HUES48 (cell line): ENCODE data around the gene GP2.
"Not testable (repeated sequence)": the region's sequence is repeated elsewhere in the genome, so short reads cannot be mapped to it uniquely, and the experiment has no call there.

Source experiments
- H3K27ac ChIP-seq: one replicate; pipeline ENCODE4 v1.7.0; 2013; ENCODE audit warnings: low read depth, low read length, inconsistent platforms
- H3K27me3 ChIP-seq: 2 replicates; pipeline ENCODE4 v1.6.1; 2013; ENCODE audit warnings: mild to moderate bottlenecking, low read length; ENCODE audit not compliant: control insufficient read depth, insufficient read depth
- H3K36me3 ChIP-seq: 2 replicates; pipeline ENCODE4 v1.6.1; 2013; ENCODE audit warnings: low read length; ENCODE audit not compliant: control insufficient read depth, insufficient read depth
- H3K4me1 ChIP-seq: 2 replicates; pipeline ENCODE4 v1.6.1; 2013; ENCODE audit warnings: mild to moderate bottlenecking, low read length; ENCODE audit not compliant: control insufficient read depth, insufficient read depth
- H3K4me3 ChIP-seq: 2 replicates; pipeline ENCODE4 v1.5.1; 2013; ENCODE audit warnings: mild to moderate bottlenecking, low read depth, low read length
- H3K9ac ChIP-seq: 2 replicates; pipeline ENCODE4 v1.6.1; 2013; ENCODE audit warnings: mild to moderate bottlenecking, low read depth, low read length, moderate library complexity
- H3K9me3 ChIP-seq: 2 replicates; pipeline ENCODE4 v1.6.1; 2013; ENCODE audit warnings: low read length; ENCODE audit not compliant: control insufficient read depth, insufficient read depth

Gene GP2

GRCh38 chr16:20326321-20326720 is 992 bp downstream of the GP2 start:
- no peaks in the 10 kb centered on the region for H3K9me3 ChIP-seq
- no peaks in the 10 kb centered on the region for H3K27me3 ChIP-seq
- H3K27ac ChIP-seq, result no peak overlapping the region
- no peaks in the 10 kb centered on the region for H3K36me3 ChIP-seq
- H3K4me3 ChIP-seq, result no peak overlapping the region
- H3K4me1 ChIP-seq, result no peaks in the 10 kb centered on the region
- no peak overlapping the region for H3K9ac ChIP-seq

- no peaks in the 10 kb centered on the region for H3K9me3 ChIP-seq
- H3K4me1 ChIP-seq, result no peaks in the 10 kb centered on the region
- H3K36me3 ChIP-seq, result no peaks in the 10 kb centered on the region
- no peak overlapping the region for H3K27ac ChIP-seq
- no peak overlapping the region for H3K4me3 ChIP-seq
- no peaks in the 10 kb centered on the region for H3K27me3 ChIP-seq
- no peak overlapping the region for H3K9ac ChIP-seq
These were observed 2.3 kb downstream of the GP2 start for GRCh38 chr16:20325005-20325404.

GRCh38 chr16:20323591-20324117 is 3.7 kb downstream of the GP2 start:
- Histone ChIP-seq H3K36me3 (no peaks in the 10 kb centered on the region), H3K9ac (no peak overlapping the region), H3K27me3 (no peaks in the 10 kb centered on the region), H3K9me3 (no peaks in the 10 kb centered on the region), H3K4me1 (no peaks in the 10 kb centered on the region), H3K4me3 (no peak overlapping the region), H3K27ac (no peak overlapping the region)

GRCh38 chr16:20322696-20323095 is 4.6 kb downstream of the GP2 start:
- H3K27ac ChIP-seq, result no peak overlapping the region
- H3K36me3 ChIP-seq, result no peaks in the 10 kb centered on the region
- H3K9me3 ChIP-seq, result no peaks in the 10 kb centered on the region
- H3K9ac ChIP-seq, result no peak overlapping the region
- H3K4me3 ChIP-seq, result no peak overlapping the region
- no peaks in the 10 kb centered on the region for H3K4me1 ChIP-seq
- no peaks in the 10 kb centered on the region for H3K27me3 ChIP-seq

- Histone ChIP-seq H3K4me3 (no peak overlapping the region), H3K27me3 (no peaks in the 10 kb centered on the region), H3K36me3 (no peaks in the 10 kb centered on the region), H3K27ac (no peak overlapping the region), H3K4me1 (no peaks in the 10 kb centered on the region), H3K9ac (no peak overlapping the region), H3K9me3 (no peaks in the 10 kb centered on the region)
These were observed 5.6 kb downstream of the GP2 start for GRCh38 chr16:20321671-20322070.

- H3K36me3 ChIP-seq, H3K9me3 ChIP-seq, H3K27ac ChIP-seq, H3K4me1 ChIP-seq, H3K4me3 ChIP-seq, H3K27me3 ChIP-seq, H3K9ac ChIP-seq: not testable (repeated sequence)
These were observed 6.3 kb downstream of the GP2 start for GRCh38 chr16:20321051-20321450.

- Histone ChIP-seq H3K36me3 (no peaks in the 10 kb centered on the region), H3K9me3 (no peaks in the 10 kb centered on the region), H3K27ac (no peak overlapping the region), H3K4me3 (no peak overlapping the region), H3K27me3 (no peaks in the 10 kb centered on the region), H3K9ac (no peak overlapping the region), H3K4me1 (no peaks in the 10 kb centered on the region)
These were observed 6.7 kb downstream of the GP2 start for GRCh38 chr16:20320592-20320991.

- Histone ChIP-seq H3K4me3 (no peak overlapping the region), H3K9ac (no peak overlapping the region), H3K27me3 (no peaks in the 10 kb centered on the region), H3K27ac (no peak overlapping the region), H3K9me3 (no peaks in the 10 kb centered on the region), H3K36me3 (no peaks in the 10 kb centered on the region), H3K4me1 (peaks cover 4% of the 10 kb centered on the region; the same call in 1 of the 2 replicates)
These were observed 7.1 kb downstream of the GP2 start for GRCh38 chr16:20320178-20320577.

GRCh38 chr16:20319406-20319805 is 7.9 kb downstream of the GP2 start:
- no peak overlapping the region for H3K9ac ChIP-seq
- peaks cover 9% of the 10 kb centered on the region; the same call in 1 of the 2 replicates for H3K4me1 ChIP-seq
- H3K9me3 ChIP-seq, result no peaks in the 10 kb centered on the region
- H3K36me3 ChIP-seq, result no peaks in the 10 kb centered on the region
- no peak overlapping the region for H3K4me3 ChIP-seq
- no peak overlapping the region for H3K27ac ChIP-seq
- no peaks in the 10 kb centered on the region for H3K27me3 ChIP-seq

- Histone ChIP-seq H3K27me3 (no peaks in the 10 kb centered on the region), H3K36me3 (no peaks in the 10 kb centered on the region), H3K4me1 (peaks cover 9% of the 10 kb centered on the region; the same call in 1 of the 2 replicates), H3K4me3 (no peak overlapping the region), H3K27ac (no peak overlapping the region), H3K9me3 (no peaks in the 10 kb centered on the region), H3K9ac (no peak overlapping the region)
These were observed 8.9 kb downstream of the GP2 start for GRCh38 chr16:20318437-20318836.

GRCh38 chr16:20318006-20318405 is 9.3 kb downstream of the GP2 start:
- no peak overlapping the region for H3K4me3 ChIP-seq
- H3K4me1 ChIP-seq, result peaks cover 9% of the 10 kb centered on the region; the same call in 1 of the 2 replicates
- no peak overlapping the region for H3K27ac ChIP-seq
- no peaks in the 10 kb centered on the region for H3K36me3 ChIP-seq
- H3K27me3 ChIP-seq, result no peaks in the 10 kb centered on the region
- no peaks in the 10 kb centered on the region for H3K9me3 ChIP-seq
- H3K9ac ChIP-seq, result no peak overlapping the region

- no peak overlapping the region for H3K27ac ChIP-seq
- H3K36me3 ChIP-seq, result no peaks in the 10 kb centered on the region
- H3K4me1 ChIP-seq, result peaks cover 9% of the 10 kb centered on the region; the same call in 1 of the 2 replicates
- no peaks in the 10 kb centered on the region for H3K9me3 ChIP-seq
- H3K9ac ChIP-seq, result no peak overlapping the region
- H3K4me3 ChIP-seq, result no peak overlapping the region
- no peaks in the 10 kb centered on the region for H3K27me3 ChIP-seq
These were observed 10.2 kb downstream of the GP2 start for GRCh38 chr16:20317117-20317516.
